Measurements from ENCODE around the gene IER5L. TPM values are rescaled to one million over a fixed set of nuclear protein-coding genes. Genes with fewer than 3 reads are reported as not detected.

Gene IER5L
- total and polyA plus RNA-seq, 4 donors = 12.6 to 31.5 (median 24.1) TPM

DNA sequence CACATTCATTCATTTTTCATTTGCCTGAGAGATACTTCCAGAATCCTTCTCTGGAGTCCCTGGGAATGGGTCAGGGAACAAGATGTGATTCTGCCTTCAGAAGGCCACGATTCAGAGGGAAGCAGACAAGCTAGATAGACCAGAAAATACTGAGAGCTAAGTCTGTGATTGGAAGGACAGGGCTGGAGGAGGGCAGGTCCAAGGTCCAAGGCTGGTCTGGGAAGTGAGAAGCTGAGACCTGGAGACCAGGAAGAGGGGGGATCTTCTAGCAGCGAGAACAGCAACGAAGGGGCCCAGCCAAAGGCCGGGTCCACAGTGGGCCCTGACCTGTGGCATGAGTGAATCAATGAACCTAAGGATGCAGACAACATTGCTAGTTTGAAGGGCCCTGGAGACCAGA is 4.1 kb upstream of the IER5L start:
- TF ChIP-seq, protein P1, sequence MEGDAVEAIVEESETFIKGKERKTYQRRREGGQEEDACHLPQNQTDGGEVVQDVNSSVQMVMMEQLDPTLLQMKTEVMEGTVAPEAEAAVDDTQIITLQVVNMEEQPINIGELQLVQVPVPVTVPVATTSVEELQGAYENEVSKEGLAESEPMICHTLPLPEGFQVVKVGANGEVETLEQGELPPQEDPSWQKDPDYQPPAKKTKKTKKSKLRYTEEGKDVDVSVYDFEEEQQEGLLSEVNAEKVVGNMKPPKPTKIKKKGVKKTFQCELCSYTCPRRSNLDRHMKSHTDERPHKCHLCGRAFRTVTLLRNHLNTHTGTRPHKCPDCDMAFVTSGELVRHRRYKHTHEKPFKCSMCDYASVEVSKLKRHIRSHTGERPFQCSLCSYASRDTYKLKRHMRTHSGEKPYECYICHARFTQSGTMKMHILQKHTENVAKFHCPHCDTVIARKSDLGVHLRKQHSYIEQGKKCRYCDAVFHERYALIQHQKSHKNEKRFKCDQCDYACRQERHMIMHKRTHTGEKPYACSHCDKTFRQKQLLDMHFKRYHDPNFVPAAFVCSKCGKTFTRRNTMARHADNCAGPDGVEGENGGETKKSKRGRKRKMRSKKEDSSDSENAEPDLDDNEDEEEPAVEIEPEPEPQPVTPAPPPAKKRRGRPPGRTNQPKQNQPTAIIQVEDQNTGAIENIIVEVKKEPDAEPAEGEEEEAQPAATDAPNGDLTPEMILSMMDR (IDR thresholded peaks at IDR 0.05; ENCODE audit: control extremely low read depth, extremely low read depth) = no peak
- H3K27ac ChIP-seq (ENCODE audit: low read depth in 1 of 2, low read length in 1 of 2) = no peak overlapping the region
- H3K9me3 ChIP-seq (ENCODE audit: control insufficient read depth in 4 of 4, insufficient read depth in 3 of 4, low read length in 3 of 4) = no peaks in the 10 kb centered on the region
- peaks cover 0 to 3% (median 0%) of the 10 kb centered on the region in 4 donors for H3K36me3 ChIP-seq (ENCODE audit: control insufficient read depth in 4 of 4, insufficient read depth in 4 of 4, low read length in 4 of 4)
- ATAC-seq (ENCODE audit: insufficient read depth, low FRiP score) = no peak
- no peak overlapping the region for H3K4me3 ChIP-seq
- no peak overlapping the region for H3K9ac ChIP-seq (ENCODE audit: insufficient read depth in 1 of 2, low read length in 2 of 2)
- WGBS, 2 donors = 91 to 97% methylated on average over 4 of the region's 4 CpGs
- no peaks in the 10 kb centered on the region for H3K27me3 ChIP-seq (ENCODE audit: control insufficient read depth in 3 of 3, insufficient read depth in 3 of 3, low read length in 2 of 3)
- peaks cover 0 to 27% (median 6%) of the 10 kb centered on the region in 5 donors for H3K4me1 ChIP-seq (ENCODE audit: control insufficient read depth in 5 of 5, insufficient read depth in 5 of 5, low read length in 5 of 5)
- DNase-seq = no peak

DNA sequence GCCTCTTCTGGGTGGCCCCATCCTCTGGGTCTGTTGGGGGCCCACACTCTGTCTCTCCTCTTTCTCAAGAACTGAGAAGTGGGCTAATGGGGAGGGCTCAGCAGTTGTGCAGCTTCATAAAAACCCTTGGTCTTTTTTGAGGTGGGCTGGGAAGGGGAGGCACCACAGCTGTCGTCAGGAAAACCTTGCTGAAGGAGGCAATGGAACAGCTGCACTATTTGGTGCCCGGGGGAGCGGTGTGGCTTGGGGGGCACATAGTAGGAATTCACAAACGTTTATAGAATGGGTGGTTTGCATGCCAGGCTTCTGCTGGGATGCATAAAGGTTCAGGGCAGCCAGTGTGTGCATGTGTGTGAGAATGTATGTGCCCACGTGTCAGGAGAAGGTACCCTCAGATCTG is 3.2 kb upstream of the IER5L start:
- peaks cover 0 to 27% (median 6%) of the 10 kb centered on the region in 5 donors for H3K4me1 ChIP-seq (ENCODE audit: control insufficient read depth in 5 of 5, insufficient read depth in 5 of 5, low read length in 5 of 5)
- H3K9me3 ChIP-seq (ENCODE audit: control insufficient read depth in 4 of 4, insufficient read depth in 3 of 4, low read length in 3 of 4) = no peaks in the 10 kb centered on the region
- WGBS, 2 donors = 82 to 87% methylated on average over 5 of the region's 5 CpGs
- TF ChIP-seq, protein P1 (IDR thresholded peaks at IDR 0.05; ENCODE audit: control extremely low read depth, extremely low read depth) = no peak
- DNase-seq (no peak), ATAC-seq (ENCODE audit: insufficient read depth, low FRiP score) (no peak)
- H3K27ac ChIP-seq (ENCODE audit: low read depth in 1 of 2, low read length in 1 of 2) = no peak overlapping the region
- H3K4me3 ChIP-seq = no peak overlapping the region
- H3K27me3 ChIP-seq (ENCODE audit: control insufficient read depth in 3 of 3, insufficient read depth in 3 of 3, low read length in 2 of 3) = no peaks in the 10 kb centered on the region
- peaks cover 0 to 3% (median 0%) of the 10 kb centered on the region in 4 donors for H3K36me3 ChIP-seq (ENCODE audit: control insufficient read depth in 4 of 4, insufficient read depth in 4 of 4, low read length in 4 of 4)
- H3K9ac ChIP-seq (ENCODE audit: insufficient read depth in 1 of 2, low read length in 2 of 2) = no peak overlapping the region

DNA sequence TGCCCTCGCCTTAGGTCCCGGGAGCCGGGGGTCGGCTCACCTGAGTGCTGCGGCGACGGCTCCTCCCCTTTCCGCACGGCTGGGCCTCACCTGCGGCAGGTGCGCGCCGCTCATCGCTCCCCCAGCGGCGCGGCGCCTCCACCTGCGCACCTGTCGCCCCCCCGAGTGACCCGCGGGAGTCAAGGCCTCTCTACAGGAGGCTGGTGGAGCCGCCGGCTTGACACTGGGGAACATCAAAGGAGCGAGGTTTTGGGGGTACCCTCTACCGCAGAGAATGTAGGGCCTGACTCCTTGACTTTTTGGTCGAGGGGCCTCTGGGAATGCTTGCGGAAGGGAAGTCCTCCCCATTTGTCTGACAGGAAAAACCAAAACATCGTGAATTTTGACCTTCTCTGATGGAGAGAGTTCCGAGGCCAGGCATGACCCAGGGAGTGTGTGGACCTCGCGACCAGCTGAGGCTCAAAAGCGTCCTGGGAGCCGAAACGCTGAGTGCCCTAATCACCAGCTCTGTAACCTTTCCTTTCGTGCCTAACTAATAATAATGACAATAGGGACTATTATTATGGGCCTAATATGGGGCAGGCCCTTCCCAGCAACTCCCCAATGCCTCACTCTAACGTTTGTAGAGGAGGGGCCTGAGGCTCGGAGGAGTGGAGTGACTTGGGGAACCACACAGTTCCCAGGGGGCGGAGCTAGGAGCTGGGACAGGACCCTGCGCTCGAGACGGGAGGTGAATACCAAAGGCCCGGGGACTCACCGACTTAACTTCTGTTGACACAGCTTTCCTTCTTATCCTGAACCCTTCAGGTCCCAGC is 714 bp upstream of the IER5L start:
- H3K36me3 ChIP-seq (ENCODE audit: control insufficient read depth in 4 of 4, insufficient read depth in 4 of 4, low read length in 4 of 4) = peaks cover 0 to 3% (median 0%) of the 10 kb centered on the region in 4 donors
- peaks cover 4 to 27% (median 4%) of the 10 kb centered on the region in 5 donors for H3K4me1 ChIP-seq (ENCODE audit: control insufficient read depth in 5 of 5, insufficient read depth in 5 of 5, low read length in 5 of 5)
- H3K4me3 ChIP-seq = peak overlapping the region; percentile 8
- peak; percentile 55 to 68 (median 56) for DNase-seq
- H3K9me3 ChIP-seq (ENCODE audit: control insufficient read depth in 4 of 4, insufficient read depth in 3 of 4, low read length in 3 of 4) = no peaks in the 10 kb centered on the region
- H3K27ac ChIP-seq (ENCODE audit: low read depth in 1 of 2, low read length in 1 of 2) = no peak overlapping the region
- WGBS, 2 donors = 21 to 28% methylated on average over 43 to 45 of the region's 45 CpGs
- no peak for ATAC-seq (ENCODE audit: insufficient read depth, low FRiP score)
- no peak overlapping the region for H3K9ac ChIP-seq (ENCODE audit: insufficient read depth in 1 of 2, low read length in 2 of 2)
- TF ChIP-seq, protein P1 (IDR thresholded peaks at IDR 0.05; ENCODE audit: control extremely low read depth, extremely low read depth) = no peak
- no peaks in the 10 kb centered on the region for H3K27me3 ChIP-seq (ENCODE audit: control insufficient read depth in 3 of 3, insufficient read depth in 3 of 3, low read length in 2 of 3)
